ENCODE data around the gene FANCC. TPM values are rescaled to one million over a fixed set of nuclear protein-coding genes. Genes with fewer than 3 reads are reported as not detected.

The FANCC gene
- total RNA-seq, 2 experiments from 2014 or later: 12.3 to 12.5 TPM

GRCh38 chr9:95094002-95094401 lies 223.5 kb downstream of the FANCC start:
- ChIA-PET POLR2A (no interaction called here), CTCF (interaction anchor here (1.5 kb wide), 1 partner anchor 37 kb away, joined by 7 read pairs; no protein-coding TSS in a partner anchor)
- no peaks in the 10 kb centered on the region for H3K27me3 Mint-ChIP-seq
- no peaks in the 10 kb centered on the region for H3K36me3 Mint-ChIP-seq (ENCODE audit: low read depth)
- H3K27ac Mint-ChIP-seq: no peak overlapping the region
- no peak overlapping the region for H3K4me3 Mint-ChIP-seq
- no peak for DNase-seq
- no peaks in the 10 kb centered on the region for H3K9me3 Mint-ChIP-seq
- peaks cover 12% of the 10 kb centered on the region for H3K4me1 Mint-ChIP-seq

- Mint-ChIP-seq H3K4me3 (no peak overlapping the region), H3K36me3 (ENCODE audit: low read depth) (no peaks in the 10 kb centered on the region), H3K27me3 (no peaks in the 10 kb centered on the region), H3K4me1 (peaks cover 12% of the 10 kb centered on the region), H3K9me3 (no peaks in the 10 kb centered on the region), H3K27ac (no peak overlapping the region)
- DNase-seq: no peak
- CTCF ChIA-PET: interaction anchor here (1.4 to 1.5 kb wide), 2 partner anchors 38 to 413 kb away, joined by 5 to 7 read pairs; no protein-coding TSS in a partner anchor
- POLR2A ChIA-PET: no interaction called here
These were observed 223.9 kb downstream of the FANCC start for GRCh38 chr9:95093586-95093985.

GRCh38 chr9:95092262-95093072 lies 225.0 kb downstream of the FANCC start:
- ChIA-PET POLR2A (no interaction called here), CTCF (interaction anchor here (1.4 to 1.5 kb wide), 2 partner anchors 39 to 412 kb away, joined by 5 to 7 read pairs; no protein-coding TSS in a partner anchor)
- H3K9me3 Mint-ChIP-seq: no peaks in the 10 kb centered on the region
- DNase-seq: peak; percentile 20
- H3K36me3 Mint-ChIP-seq (ENCODE audit: low read depth): no peaks in the 10 kb centered on the region
- H3K4me3 Mint-ChIP-seq: no peak overlapping the region
- no peaks in the 10 kb centered on the region for H3K27me3 Mint-ChIP-seq
- peaks cover 13% of the 10 kb centered on the region for H3K4me1 Mint-ChIP-seq
- H3K27ac Mint-ChIP-seq: no peak overlapping the region

GRCh38 chr9:95091601-95092261 lies 225.8 kb downstream of the FANCC start:
- no peak overlapping the region for H3K4me3 Mint-ChIP-seq
- no peaks in the 10 kb centered on the region for H3K36me3 Mint-ChIP-seq (ENCODE audit: low read depth)
- ChIA-PET CTCF (interaction anchor here (1.4 kb wide), 1 partner anchor 411 kb away, joined by 5 read pairs; no protein-coding TSS in a partner anchor), POLR2A (no interaction called here)
- no peaks in the 10 kb centered on the region for H3K9me3 Mint-ChIP-seq
- DNase-seq: no peak
- peaks cover 13% of the 10 kb centered on the region for H3K4me1 Mint-ChIP-seq
- no peaks in the 10 kb centered on the region for H3K27me3 Mint-ChIP-seq
- H3K27ac Mint-ChIP-seq: no peak overlapping the region

GRCh38 chr9:95090871-95091577 lies 226.5 kb downstream of the FANCC start:
- ChIA-PET CTCF (no interaction called here), POLR2A (no interaction called here)
- Mint-ChIP-seq H3K9me3 (no peaks in the 10 kb centered on the region), H3K4me1 (peaks cover 13% of the 10 kb centered on the region), H3K36me3 (ENCODE audit: low read depth) (no peaks in the 10 kb centered on the region), H3K27me3 (no peaks in the 10 kb centered on the region), H3K27ac (no peak overlapping the region), H3K4me3 (no peak overlapping the region)
- DNase-seq: no peak

GRCh38 chr9:95090023-95090791 lies 227.3 kb downstream of the FANCC start:
- Mint-ChIP-seq H3K4me3 (no peak overlapping the region), H3K36me3 (ENCODE audit: low read depth) (no peaks in the 10 kb centered on the region), H3K9me3 (no peaks in the 10 kb centered on the region), H3K4me1 (peaks cover 13% of the 10 kb centered on the region), H3K27ac (no peak overlapping the region), H3K27me3 (no peaks in the 10 kb centered on the region)
- ChIA-PET POLR2A (no interaction called here), CTCF (no interaction called here)
- DNase-seq: no peak

GRCh38 chr9:95089257-95090022 lies 228.1 kb downstream of the FANCC start:
- Mint-ChIP-seq H3K27me3 (no peaks in the 10 kb centered on the region), H3K4me3 (no peak overlapping the region), H3K9me3 (no peaks in the 10 kb centered on the region), H3K4me1 (peaks cover 13% of the 10 kb centered on the region), H3K36me3 (ENCODE audit: low read depth) (no peaks in the 10 kb centered on the region), H3K27ac (no peak overlapping the region)
- ChIA-PET POLR2A (no interaction called here), CTCF (no interaction called here)
- no peak for DNase-seq

- no peaks in the 10 kb centered on the region for H3K36me3 Mint-ChIP-seq (ENCODE audit: low read depth)
- H3K4me3 Mint-ChIP-seq: no peak overlapping the region
- H3K9me3 Mint-ChIP-seq: no peaks in the 10 kb centered on the region
- no peaks in the 10 kb centered on the region for H3K27me3 Mint-ChIP-seq
- no peak overlapping the region for H3K27ac Mint-ChIP-seq
- ChIA-PET POLR2A (no interaction called here), CTCF (no interaction called here)
- no peak for DNase-seq
- peaks cover 13% of the 10 kb centered on the region for H3K4me1 Mint-ChIP-seq
These were observed 228.9 kb downstream of the FANCC start for GRCh38 chr9:95088421-95089161.

- no peaks in the 10 kb centered on the region for H3K27me3 Mint-ChIP-seq
- no peak for DNase-seq
- H3K4me1 Mint-ChIP-seq: peaks cover 9% of the 10 kb centered on the region
- no peak overlapping the region for H3K27ac Mint-ChIP-seq
- ChIA-PET CTCF (no interaction called here), POLR2A (no interaction called here)
- H3K4me3 Mint-ChIP-seq: no peak overlapping the region
- no peaks in the 10 kb centered on the region for H3K9me3 Mint-ChIP-seq
- no peaks in the 10 kb centered on the region for H3K36me3 Mint-ChIP-seq (ENCODE audit: low read depth)
These were observed 229.8 kb downstream of the FANCC start for GRCh38 chr9:95087659-95088242.

- ChIA-PET POLR2A (interaction anchor here (1.2 kb wide), 1 partner anchor 16 kb away, joined by 3 read pairs; no protein-coding TSS in a partner anchor), CTCF (no interaction called here)
- Mint-ChIP-seq H3K4me1 (peaks cover 2% of the 10 kb centered on the region), H3K36me3 (ENCODE audit: low read depth) (peaks cover 5% of the 10 kb centered on the region), H3K27ac (no peak overlapping the region), H3K4me3 (no peak overlapping the region), H3K9me3 (no peaks in the 10 kb centered on the region), H3K27me3 (no peaks in the 10 kb centered on the region)
- DNase-seq: no peak
These were observed 230.9 kb downstream of the FANCC start for GRCh38 chr9:95086564-95086955.

- no peak overlapping the region for H3K27ac Mint-ChIP-seq
- CTCF ChIA-PET: interaction anchor here (1.2 to 1.4 kb wide), 2 partner anchors 46 to 66 kb away, joined by 3 read pairs; no protein-coding TSS in a partner anchor
- H3K36me3 Mint-ChIP-seq (ENCODE audit: low read depth): peaks cover 5% of the 10 kb centered on the region
- no peaks in the 10 kb centered on the region for H3K27me3 Mint-ChIP-seq
- H3K4me1 Mint-ChIP-seq: peaks cover 1% of the 10 kb centered on the region
- no peaks in the 10 kb centered on the region for H3K9me3 Mint-ChIP-seq
- no peak overlapping the region for H3K4me3 Mint-ChIP-seq
- no peak for DNase-seq
- POLR2A ChIA-PET: interaction anchor here (1.2 kb wide), 1 partner anchor 16 kb away, joined by 3 read pairs; no protein-coding TSS in a partner anchor
These were observed 231.5 kb downstream of the FANCC start for GRCh38 chr9:95085861-95086563.
